Stimulated activated CD4-positive, alpha-beta T cell treated with anti-CD3 and anti-CD28 coated beads, Interleukin-15, amount 100 ng/mL, for 24 hours (primary cell): Measurements from ENCODE around the gene ATG101.

Experiments
- DNase-seq: peaks from one replicate; pipeline ENCODE4 v3.0.0-alpha.2; 2020

ATG101 gene

DNA sequence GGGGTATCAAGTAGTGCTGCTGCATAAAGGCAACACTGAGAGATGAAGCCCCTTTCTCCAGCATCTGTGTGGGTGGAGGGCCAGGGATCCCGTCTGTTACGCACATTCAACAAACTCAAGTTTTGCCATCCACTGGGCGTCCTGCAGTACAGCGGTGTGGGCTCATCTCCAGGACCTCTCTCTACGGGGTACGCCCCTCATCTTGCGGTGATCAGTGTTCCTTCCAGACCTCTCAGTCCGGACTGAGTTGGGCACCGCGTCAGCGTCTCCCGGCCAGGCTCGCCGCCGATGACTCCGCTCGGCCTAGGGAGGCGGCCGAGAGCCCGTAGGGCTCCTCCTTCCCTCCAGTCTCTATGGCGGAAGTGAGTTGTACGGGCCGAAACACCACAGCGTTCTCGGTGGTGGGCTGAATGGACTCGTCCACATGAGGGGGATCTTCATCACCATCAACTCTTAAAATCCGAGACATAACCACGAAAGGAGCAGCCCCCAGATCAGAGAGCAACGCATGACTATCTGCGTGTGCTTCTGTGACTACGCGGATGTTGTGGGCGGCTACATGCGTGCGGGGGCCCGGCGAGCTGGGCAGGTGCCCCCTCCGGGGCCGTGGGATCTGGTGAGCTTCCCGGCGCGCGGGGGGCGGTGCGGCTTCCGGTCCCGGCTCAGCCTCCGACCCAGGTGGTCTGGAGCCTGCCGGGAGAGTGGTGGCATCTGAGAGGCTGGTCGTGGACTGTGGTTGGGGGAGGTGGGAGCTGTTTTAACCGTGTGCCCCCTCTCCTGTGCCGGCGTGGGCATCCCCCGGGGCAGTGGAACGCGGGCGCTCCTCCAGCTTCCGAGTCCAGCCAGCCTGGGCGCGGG lies at the start of gene ATG101:
ATG101 (plus strand) TSS at position 652 of the 858 bp plus-strand sequence. CDS start 3,673 bp downstream, outside the sequence.
- DNase-seq = peak; percentile 91

DNA sequence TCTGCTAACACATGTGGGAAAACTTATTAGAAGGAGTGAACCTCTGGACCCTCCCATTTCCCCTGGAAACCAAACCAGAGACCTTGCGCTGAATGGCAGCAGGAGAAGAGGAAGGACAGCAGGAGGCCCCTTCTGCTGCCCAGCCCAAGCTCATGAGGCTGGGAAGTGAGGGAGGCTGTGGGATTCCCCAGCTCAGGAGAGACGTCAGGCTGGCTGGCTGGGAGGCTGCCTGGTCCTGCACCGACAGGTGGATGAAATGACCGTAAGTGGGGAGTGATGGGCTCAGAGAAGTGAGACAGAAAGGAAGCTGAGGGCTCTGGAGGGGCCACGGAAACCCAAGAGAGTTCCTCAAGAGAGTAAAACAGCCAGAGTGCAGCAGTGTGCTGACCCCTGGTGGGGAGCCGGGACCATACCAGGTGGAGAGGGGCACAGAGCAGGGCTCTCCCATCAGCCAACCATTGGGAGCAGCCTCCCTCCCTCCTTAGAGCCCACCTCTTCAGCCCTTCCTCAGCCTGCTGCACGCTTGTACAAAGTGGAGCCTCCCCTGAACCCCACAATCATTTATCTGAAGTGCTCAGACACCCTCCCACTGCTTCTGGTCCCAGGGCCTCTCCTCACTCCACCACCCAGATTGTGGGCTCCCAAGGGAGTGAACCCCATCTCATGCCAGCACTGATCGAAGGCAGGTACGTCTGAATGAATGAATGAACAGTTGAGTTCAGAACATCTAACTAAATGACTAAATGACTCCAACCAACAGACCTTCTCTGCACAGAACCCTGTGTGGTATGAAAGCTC lies 49.0 kb upstream of the ATG101 start:
- peak; percentile 72 for DNase-seq

DNA sequence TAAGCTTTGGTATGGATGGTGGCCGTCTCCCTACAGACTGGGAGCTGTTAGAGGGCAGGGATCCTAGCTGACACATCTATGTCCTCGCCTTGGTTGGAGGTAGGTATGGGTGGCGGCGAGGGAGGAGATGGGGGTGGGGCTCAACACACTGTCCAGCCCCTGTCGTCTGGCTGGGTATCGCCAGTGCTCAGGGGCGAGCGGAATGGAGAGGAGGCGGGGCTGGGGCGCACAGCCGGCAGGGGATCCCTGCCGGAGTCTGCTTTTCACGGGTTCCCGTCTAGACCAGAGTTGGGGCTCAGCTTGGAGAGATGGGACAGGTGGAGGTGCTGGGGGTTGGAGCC lies 47.0 kb upstream of the ATG101 start:
- peak; percentile 58 for DNase-seq

DNA sequence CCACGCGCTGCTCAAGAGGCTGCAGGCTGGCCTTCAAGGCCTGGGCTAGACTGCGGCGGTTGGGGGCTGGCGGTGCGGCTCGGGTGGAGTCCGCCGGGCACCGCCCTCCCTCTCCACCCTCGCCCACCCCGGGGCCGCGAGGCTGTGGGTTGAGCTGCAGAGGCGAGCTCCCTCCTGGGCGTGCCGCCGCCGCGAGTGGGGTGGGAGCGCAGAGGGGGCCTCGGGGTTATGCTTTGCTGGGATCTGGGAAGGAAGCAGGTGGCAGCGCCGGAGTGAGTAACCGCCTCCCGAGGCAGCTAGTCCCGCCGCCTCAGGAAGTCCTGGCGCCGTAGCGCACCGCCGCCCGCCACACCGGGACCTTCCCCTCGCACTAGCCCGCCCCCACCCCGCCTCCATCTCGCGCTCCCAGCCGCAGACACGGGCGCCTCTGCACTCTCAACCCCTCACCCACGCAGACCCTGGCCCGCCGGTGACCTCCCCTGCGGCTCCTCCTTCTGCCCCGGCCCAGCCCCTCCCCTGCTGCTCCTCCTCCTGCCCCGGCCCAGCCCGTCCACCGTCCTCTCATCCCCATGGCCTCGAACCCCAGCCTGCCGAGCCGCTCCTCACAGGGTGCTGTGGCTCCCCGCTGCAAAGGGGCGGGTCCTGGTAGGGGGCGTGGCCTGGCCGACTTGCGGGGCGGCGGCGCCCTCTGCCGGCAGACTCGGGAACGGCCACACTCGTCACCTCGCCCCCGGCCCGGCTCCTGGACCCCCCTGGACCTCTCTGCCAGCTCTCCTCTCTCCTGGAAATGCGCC lies 46.4 kb upstream of the ATG101 start:
- DNase-seq = peak; percentile 97

DNA sequence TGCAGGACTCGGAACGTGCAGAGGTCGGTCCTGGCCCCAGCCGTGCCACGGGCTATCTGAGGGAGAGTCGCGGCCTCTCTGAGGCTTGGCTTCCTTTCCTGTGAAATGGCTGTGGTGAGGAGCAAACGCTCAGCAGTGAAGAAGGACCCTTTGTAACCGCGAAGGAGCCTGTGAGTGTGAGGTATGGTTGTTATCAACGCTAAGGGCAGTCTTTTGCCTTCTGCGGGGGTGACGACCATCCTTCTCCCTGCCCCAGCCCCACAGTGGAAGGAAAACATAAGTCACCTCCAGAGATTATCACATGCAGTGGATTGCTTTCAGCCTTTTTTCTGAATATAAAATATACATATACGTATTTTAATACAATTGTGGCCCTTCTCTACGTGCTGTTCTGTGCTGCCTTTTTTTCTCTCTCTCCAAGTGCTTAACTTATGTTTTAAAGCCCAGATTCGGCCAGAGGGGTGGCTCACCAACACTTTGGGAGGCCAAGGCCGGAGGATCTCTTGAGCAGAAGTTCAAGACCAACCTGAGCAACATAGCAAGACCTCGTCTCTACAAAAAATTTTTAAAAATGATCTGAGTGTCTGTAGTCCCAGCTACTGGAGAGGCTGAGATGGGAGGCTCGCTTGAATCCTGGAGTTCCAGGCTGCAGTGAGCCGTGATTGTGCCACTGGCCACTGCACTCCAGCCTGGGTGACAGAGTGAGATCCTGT lies 45.6 kb upstream of the ATG101 start:
- no peak for DNase-seq

DNA sequence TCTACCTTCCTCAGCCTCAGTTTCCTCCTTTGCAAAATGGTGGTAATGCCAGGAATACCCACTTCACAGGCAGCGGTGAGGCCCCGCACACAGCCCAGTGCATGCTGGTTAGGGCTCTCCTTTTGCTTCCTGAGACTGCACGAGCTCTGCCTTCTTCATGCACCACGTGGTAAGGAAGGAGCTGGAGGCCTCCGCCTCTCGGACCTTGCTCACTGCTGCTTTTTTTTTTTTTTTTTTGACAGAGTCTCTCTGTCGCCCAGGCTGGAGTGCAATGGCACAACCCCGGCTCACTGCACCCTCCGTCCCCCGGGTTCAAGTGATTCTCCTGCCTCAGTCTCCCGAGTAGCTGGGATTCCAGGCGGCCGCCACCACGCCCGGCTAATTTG lies 44.9 kb upstream of the ATG101 start:
- DNase-seq = peak; percentile 76

DNA sequence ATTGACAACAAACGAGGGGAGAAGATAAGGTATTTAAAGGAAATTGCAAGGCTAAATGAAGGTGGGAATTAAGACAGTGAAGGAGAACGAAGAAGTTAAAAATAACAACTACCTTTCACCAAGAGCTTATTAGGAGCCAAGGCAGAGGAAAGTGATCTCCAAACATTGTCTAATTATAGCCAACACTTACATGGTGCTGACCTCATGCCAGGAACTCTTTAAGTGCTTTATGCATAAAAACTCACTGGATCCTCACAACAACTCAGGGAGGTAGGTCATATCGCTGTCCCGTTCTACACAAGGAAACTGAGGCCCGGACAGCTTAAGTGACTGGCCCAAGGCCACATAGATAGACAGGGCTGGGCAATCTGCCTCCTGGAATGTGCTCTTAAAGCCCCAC lies 43.5 kb upstream of the ATG101 start:
- DNase-seq = no peak

- DNase-seq = no peak
These were observed 42.5 kb upstream of the ATG101 start for GRCh38 chr12:52027085-52027843.

GRCh38 chr12:52029685-52030084 lies 40.1 kb upstream of the ATG101 start:
- no peak for DNase-seq

DNA sequence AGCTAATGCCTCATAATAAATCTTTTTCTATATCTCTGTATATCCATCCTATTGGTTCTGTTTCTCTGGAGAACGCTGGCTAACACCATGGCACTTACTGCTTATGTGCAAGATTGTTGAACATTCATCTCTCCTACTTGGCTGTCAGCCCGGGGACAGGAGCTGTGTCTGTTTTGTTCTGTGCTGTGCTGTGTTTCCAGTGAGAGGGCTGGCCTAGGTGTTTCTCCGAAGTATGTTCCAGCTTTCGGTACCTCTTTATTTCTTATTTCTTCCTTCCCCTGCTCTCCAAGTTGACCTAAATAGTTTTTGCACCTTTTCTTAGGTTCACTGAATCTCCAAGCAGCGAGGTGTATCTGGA lies 37.4 kb upstream of the ATG101 start:
- no peak for DNase-seq

DNA sequence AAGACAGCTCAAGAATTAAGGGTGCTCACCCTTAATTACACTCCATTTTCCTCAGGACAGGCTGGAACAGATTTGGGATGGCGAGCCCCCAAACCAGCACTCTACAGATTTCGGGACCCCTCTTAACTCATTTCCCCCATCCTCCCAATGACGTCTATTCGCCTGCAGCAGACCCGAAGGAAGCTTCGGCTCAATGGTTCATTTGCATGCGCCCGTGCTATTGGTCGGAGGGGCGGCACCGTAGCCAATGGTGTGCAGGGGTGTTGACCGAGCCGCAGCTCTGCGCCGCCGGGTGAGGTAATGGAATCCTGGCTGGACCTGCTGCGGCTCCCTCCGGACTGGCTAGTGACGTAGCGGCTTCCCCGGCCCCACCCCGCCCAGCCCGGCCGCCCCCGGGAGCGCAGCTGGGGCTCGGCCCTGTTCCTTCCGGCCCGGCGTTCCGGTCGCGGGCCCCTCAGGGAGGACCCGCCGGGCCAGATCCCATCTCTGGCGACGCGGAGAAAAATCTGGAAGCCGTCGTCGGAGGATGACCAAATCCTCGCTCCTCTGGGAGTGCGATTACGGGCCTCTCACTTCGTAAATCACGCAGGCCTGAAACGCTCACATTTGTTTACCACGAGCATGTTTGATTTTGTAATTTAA lies 36.9 kb upstream of the ATG101 start:
- DNase-seq = peak; percentile 95

- no peak for DNase-seq
These were observed 36.2 kb upstream of the ATG101 start for GRCh38 chr12:52033446-52034140.

DNA sequence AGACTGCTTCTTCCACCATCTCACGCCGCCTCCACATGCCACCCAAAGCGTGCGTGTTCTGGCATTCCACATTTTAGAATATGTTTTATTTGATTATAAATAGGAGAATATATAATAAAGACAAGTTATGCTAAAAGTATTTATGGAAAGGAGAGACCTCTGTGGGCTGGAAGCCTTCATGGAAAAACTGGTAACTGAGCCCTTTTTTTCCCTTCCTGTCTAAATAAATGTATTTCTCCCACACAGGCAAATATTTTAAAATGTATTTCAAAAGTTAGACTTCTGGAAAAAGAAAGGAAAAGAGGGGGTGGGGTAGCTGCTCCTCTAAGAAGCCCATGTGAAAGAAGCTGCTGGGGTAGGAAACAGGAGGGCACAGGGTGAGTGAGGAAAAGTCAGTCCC lies 34.6 kb upstream of the ATG101 start:
- no peak for DNase-seq

DNA sequence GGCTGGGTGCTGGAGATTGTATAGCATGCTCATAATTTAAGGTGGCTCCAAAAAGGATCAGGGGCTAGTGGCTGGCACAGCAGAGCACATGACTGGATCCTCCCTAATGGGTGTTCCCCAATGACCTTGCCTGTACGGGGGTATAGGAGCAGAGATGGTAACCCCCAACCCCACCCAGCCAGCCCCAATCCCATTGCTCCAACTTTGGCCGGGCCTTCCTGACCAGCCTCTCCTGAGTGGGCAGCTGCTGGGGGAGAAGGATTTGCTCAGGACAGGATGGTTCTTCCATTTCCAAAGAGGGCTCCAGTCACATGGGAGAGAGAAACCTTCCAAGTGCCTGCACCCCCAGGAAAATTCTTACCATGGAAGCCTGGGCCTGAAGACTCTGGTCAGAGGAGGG lies 33.9 kb upstream of the ATG101 start:
- no peak for DNase-seq

DNA sequence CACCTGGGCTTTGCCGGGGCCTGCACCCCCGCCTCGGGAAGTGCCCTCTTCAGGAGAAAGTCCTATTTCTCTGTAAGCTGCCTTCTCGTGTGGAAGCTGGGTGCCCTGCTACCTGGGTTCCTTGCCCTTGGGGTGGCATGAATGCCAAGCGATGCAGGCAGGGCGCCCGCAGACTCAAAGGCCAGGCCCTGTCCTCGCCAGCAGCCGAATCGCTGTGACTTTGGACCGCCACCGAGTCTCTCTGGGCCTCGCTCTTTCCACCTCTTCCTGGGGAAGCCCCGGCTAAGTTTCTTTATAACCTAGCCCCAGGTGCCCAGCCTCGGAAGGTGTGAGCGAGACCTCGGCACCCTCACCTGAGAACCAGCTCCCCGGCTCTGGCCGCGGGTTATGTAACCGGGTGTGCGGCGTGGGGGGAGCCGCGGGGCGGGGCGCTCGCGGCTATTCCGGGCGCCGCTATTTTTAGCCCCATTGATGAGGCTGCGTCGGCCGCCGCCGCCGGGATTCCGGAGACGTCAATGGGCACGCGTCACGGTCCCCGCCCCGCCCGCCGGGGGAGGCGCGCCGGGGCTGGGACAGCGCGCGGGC lies 33.1 kb upstream of the ATG101 start:
- DNase-seq = peak; percentile 84

- DNase-seq = peak; percentile 30
These were observed 32.4 kb upstream of the ATG101 start for GRCh38 chr12:52037248-52037861.

GRCh38 chr12:52038447-52038846 lies 31.3 kb upstream of the ATG101 start:
- no peak for DNase-seq

GRCh38 chr12:52041035-52041434 lies 28.7 kb upstream of the ATG101 start:
- DNase-seq = no peak

- DNase-seq = no peak
These were observed 28.1 kb upstream of the ATG101 start for GRCh38 chr12:52041695-52042123.
